Fibroblast of lung (primary cell): ENCODE data around the gene NCF4.

Experiments
- CTCF ChIP-seq, 2 donors: IDR thresholded peaks in 1 of 2; conservative IDR thresholded peaks in 1 of 2; 1 replicate in 1 of 2; 2 replicates in 1 of 2; pipeline ENCODE4 v1.5.1; 2011 to 2012; ENCODE audit warnings: low read length in 2 of 2, control low read depth in 1 of 2, inconsistent platforms in 1 of 2, low read depth in 1 of 2, mild to moderate bottlenecking in 1 of 2
- EZH2 ChIP-seq: IDR thresholded peaks from 2 replicates; pipeline ENCODE4 v1.5.1; 2012; ENCODE audit warnings: low read length, control low read depth, mild to moderate bottlenecking; ENCODE audit errors: missing control alignments

GRCh38 chr22:36863281-36863680 is 2.5 kb downstream of the NCF4 start:
- TF ChIP-seq CTCF (conservative IDR thresholded peaks at IDR 0.05 in 1 of 2, IDR thresholded peaks at IDR 0.05 in 1 of 2; ENCODE audit: low read depth in 1 of 2, low read length in 2 of 2) (no peak), EZH2 (no peak)
